ENCODE data around the gene PSMG4.
A peak's percentile ranks its signal among the peaks of the same experiment; 100 is the strongest.

Gene PSMG4

GRCh38 chr6:3258720-3259490 lies at the start of gene PSMG4:
Gene PSMG4 (plus strand): TSS chr6:3258947. CDS start chr6:3259023, 76 bp downstream.
- peak; percentile 28 for DNase-seq

DNA sequence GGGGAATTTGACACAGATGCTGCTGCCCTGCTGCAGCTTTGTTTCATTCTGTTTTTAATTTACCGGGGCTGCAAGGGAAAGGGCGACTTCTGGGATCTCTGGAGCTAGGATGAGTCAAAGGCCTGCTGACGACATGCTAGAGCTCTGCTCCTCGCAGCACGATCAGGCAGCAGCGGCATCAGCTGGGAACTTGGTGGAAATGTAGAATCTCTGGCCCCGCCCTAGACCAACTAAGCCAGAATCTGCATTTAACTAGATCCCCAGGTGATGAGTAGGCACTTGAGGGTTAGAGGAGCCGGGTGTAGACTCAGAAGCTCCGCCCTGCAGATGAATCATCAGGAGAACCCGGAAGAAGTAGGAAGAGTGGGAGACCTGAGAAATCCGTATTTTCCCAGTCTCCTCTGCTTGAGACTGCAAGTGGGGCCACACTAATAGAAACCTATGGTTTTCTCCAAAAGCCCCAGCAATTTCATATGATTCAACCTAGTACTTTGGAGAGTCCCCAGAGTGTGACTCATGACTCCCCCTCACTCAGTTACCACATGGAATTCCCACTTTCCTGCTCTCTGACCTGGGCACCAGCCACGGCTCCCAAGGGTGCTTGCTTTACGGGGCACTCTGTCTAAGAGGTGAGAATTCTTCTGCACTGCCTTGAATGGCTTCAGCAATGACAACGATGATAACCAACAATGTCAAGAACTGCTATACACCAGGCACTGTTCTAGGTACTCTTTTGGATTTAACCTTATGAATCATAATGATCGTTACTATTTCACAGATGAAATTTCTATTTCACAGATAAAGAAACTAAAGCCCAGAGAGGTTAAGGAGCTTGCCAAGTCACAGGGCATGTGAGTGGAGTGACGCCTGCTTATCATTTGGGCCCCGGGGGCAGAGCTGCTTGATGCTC lies 49.4 kb upstream of the PSMG4 start:
- DNase-seq: peak; percentile 84

DNA sequence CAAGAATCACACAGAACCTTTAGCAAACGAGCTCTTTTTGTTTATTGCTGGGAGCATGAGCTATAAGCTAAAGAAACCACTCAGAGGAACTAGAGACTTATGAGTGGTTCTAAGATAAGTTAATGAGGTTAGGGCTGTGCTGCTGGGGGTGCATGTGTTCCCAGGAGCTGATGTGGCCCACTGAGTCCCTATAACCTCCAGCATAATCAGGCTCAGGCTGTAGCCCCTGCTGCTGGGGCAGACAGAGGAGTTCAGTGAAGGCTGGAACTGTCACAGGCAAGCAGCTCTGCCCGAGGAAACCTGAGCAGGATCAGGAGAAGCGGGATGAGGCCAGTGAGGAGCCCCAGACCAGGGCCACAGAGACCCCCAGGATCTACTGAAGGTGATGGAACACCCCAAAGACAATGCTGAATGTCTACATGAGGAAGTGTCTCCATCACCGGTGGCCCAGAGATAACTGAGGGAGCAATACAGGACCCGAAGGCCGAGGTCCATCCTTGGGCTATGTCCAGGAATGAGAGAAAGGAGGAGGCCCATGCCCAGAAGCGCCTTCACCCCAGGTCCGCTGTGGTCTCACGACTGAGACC lies 48.6 kb upstream of the PSMG4 start:
- DNase-seq: no peak

DNA sequence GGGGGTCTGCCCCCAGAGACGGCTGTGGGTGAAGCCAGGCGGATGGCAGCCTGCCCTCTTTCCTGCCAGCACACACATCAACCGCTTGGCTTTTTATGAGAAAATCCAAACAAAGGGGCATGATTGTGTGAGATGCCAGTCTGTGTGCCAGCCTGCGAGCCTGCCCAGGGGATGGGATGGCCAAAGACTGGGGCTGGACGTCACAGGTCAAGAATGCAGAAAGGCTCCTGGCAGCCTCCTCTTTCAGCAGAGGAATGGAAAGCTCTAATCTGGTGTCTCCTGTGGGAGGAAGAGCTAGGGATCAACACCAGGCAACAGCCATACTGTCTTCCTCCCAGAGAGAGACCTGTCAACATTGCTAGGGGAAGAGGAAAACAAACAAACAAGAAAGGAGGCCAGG lies 47.1 kb upstream of the PSMG4 start:
- no peak for DNase-seq

DNA sequence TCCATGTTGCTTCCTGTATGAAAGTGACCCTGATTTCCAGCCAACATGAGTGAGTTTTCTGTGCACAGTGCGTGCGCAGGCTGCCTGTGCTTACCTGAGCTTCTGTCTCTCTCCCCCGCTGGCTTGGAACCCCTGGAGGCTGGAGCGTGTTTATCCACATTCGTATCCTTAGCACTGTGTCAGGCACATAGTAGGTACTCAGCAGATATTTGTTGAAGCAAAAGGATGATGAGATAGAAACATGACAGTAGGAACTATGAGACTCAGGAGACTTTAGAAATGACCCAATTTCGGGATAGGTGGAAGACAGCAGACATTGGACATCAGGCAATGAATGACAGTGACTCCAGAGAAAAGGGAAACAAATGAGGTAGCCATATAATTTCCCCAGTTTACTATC lies 46.5 kb upstream of the PSMG4 start:
- DNase-seq: no peak

- DNase-seq: no peak
These were observed 45.4 kb upstream of the PSMG4 start for GRCh38 chr6:3213334-3213695.

DNA sequence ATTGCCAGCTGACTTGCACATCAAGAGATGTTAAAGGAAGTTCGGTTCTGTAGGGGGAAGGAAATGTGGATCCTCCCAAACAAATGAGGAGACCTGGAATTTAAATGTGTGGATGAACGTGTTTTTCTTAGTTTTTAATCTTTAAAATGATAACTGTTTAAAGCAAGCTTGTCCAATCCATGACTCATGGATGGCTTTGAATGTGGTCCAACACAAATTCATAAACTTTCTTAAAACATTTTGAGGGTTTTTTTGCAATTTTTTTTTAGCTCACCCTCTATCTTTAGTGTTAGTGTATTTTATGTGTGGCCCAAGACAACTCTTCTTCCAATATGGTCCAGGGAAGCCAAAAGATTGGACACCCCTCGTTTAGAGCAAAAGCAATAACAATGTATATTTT lies 43.8 kb upstream of the PSMG4 start:
- DNase-seq: no peak

GRCh38 chr6:3217286-3217685 lies 41.5 kb upstream of the PSMG4 start:
- no peak for DNase-seq

DNA sequence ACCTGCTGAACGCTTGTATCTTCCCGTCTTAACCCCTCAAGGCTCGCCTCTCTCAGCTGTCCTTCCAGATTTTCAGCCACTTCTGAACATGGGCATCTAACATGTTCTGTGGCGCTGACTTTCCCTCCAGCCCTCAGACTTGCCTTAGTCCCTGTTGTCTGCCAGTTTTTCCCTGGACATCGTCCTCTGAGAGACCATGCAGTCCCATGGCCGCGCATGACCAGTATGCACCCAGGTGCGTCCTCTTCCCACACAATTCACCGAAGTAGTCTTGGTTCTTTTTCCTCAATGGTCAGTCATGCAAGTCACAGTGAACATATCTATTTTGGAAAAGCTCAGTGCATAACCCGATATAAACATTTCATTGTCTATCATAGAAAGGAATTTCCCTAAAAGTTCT lies 40.5 kb upstream of the PSMG4 start:
- DNase-seq: no peak

- DNase-seq: no peak
These were observed 38.4 kb upstream of the PSMG4 start for GRCh38 chr6:3220366-3220765.

- DNase-seq: no peak
These were observed 37.2 kb upstream of the PSMG4 start for GRCh38 chr6:3221578-3221977.

GRCh38 chr6:3222506-3223038 lies 36.2 kb upstream of the PSMG4 start:
- DNase-seq: peak; percentile 78

- no peak for DNase-seq
These were observed 32.7 kb upstream of the PSMG4 start for GRCh38 chr6:3226042-3226441.

DNA sequence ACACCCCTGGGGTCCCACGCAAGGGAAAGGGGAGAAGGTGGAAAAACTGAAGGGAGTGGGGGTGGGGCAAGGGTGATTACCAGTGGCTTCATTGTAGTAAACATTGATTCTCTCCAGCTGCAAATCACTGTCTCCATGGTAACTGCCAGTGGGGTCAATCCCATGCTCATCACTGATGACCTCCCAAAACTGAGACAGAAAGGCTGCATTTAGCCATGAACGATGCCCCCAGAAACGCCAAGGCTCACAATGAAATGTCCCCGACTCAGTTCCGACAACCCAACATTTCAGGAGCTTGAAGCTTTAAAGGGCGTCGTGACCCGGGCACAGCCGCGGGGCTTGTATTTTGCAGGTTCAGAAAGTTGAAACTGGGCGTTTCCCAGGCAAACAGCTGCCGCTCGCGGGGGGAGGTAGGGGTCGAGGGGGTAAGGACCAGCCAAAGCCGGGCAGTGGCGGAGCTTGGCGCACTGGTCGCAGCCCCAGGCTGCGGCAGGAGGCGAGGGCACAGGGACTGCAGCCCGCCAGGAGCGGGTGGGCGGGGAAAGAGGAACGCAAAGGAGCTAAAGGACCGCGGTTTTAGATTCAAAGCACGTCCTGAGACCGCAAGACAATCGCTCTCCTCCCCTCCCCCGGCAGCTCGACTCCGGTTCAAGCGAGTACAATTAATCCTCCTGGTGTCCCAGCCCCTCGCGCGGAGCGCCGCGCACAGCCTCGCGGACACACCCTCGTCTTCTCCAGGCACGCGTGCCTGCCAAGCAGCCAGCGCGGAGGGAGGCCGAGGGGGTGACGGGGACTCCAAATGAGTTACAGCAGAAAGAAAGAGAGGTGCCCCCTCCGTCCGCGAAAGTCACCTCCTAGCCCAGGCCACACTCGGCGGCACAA lies 32.0 kb upstream of the PSMG4 start:
- no peak for DNase-seq

DNA sequence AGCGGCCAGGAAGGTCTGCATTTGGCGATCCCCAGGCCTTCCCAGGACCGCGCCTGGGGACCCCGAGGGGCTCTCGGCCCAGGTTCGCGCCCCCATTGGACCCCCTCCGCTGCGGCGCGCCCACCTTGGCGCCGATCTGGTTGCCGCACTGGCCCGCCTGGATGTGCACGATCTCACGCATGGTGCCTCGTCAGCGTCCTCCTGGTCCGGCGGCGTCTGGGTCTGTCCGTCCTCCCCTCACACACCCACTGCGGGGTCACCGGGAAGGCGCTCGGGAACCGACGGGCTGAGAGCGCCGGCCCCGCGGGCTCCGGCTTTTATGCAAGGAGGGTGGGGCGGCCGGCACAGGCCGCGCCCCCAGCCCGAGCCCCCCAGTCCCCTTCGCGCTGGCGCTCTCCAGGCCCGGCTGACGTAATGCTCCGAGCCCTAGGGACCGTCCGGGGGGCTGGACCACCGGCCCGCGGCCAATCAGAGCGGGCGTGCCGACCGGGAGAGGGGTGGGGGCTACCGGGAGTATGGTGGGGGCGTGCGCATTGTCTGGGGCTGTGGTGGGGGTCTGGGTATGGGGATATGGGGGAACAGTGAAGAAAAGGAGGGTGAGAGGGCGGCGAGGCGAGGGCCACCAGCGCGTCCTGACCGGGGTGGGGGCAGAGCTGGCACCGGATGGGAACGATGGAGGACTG lies 31.2 kb upstream of the PSMG4 start, which contains the start of gene TUBB2B:
Gene TUBB2B (minus strand): TSS at position 291 of the 683 bp plus-strand sequence. CDS start 110 bp downstream, at position 181.
- DNase-seq: peak; percentile 77

DNA sequence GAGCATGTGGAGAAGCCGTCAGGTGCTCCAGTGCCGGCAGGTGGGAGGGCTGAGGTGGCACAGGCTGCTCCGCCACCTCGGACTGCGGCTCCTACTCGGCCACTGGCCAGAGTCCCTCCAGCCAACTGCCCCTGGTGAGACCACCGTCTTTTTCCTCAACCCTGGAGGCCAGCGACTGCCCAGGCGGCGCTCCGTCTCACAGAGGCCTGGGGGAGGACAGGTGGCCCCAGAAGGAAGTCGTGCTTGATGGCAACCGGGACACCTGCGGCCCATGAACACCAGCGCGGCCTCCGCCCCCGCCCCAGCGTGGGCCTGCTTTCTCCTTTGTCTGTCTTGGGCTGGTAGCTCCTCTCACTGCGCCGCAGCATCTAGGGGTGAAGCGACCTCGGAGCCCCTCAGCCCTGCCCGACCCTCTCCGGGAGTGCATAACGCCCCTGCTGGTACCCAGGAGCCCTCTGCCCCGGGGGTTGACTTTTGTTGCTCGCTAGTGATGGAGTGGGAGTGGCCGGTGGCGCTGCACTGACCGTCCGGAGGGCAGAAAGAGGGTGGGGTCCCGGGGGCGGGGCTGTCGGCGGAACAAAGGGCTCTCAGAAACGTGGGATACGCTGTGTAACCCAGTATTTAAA lies 30.6 kb upstream of the PSMG4 start:
- peak; percentile 64 for DNase-seq

GRCh38 chr6:3228771-3229565 lies 29.8 kb upstream of the PSMG4 start:
- DNase-seq: peak; percentile 52

- peak; percentile 55 for DNase-seq
These were observed 29.1 kb upstream of the PSMG4 start for GRCh38 chr6:3229566-3230178.

DNA sequence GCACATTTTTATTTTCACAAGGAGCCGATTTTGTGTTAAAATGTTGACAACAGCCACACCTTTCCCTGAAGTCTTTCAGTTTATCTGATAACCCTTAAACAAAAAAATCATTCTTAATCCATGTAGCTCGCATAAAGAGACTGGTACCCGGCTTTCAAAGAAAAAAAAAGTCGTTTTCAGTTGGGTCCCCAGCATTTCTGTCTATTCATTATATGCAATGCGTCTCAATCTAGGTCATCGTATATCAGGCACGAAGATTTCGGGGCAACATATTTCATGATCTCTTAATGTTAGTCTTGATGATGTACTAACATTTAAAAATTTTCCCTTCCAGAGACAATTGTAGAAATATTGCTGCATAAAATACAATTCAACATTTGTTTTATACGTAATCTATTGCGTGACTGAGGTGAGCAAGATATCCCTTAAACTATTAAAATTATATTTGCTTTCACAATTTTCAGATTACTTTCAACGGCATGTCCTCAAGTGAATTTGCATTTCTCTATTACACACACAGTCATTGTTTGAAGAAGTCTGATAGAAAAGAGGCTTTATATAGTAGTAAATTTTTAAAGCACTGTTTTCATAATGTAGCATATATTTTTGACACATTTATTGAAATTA lies 28.4 kb upstream of the PSMG4 start:
- DNase-seq: no peak

Data from DMS79 (cell line).